Nephron progenitor cell (in vitro differentiated cells): ENCODE results near the gene ELF2.

ENCODE experiments used
- DNase-seq: peaks from one replicate; pipeline ENCODE4 v3.0.0; 2021
- H3K27ac Mint-ChIP-seq: 2 replicates; pipeline ENCODE4 v1.8.0; 2021; ENCODE audit warnings: mild to moderate bottlenecking, moderate library complexity, mixed read lengths
- H3K27me3 Mint-ChIP-seq: 2 replicates; pipeline ENCODE4 v1.8.0; 2021; ENCODE audit warnings: mild to moderate bottlenecking, low read depth, mixed read lengths; ENCODE audit not compliant: poor library complexity
- H3K36me3 Mint-ChIP-seq: 2 replicates; pipeline ENCODE4 v1.8.0; 2021; ENCODE audit warnings: low read depth, mixed read lengths
- H3K4me1 Mint-ChIP-seq: 2 replicates; pipeline ENCODE4 v1.8.0; 2021; ENCODE audit warnings: mixed read lengths
- H3K4me3 Mint-ChIP-seq: 2 replicates; pipeline ENCODE4 v1.8.0; 2021; ENCODE audit warnings: mild to moderate bottlenecking, moderate library complexity, mixed read lengths
- H3K9me3 Mint-ChIP-seq: 2 replicates; pipeline ENCODE4 v1.8.0; 2021; ENCODE audit warnings: mild to moderate bottlenecking, moderate library complexity, mixed read lengths
- CTCF ChIP-seq: fragments of 200-600 bp; sonication (generic); IDR thresholded peaks from 2 replicates; pipeline ENCODE4 v1.5.0; 2021; ENCODE audit warnings: antibody characterized with exemption

ELF2 gene

GRCh38 chr4:139134403-139134802 lies 42.6 kb downstream of the ELF2 start:
- Mint-ChIP-seq H3K4me3 (no peak overlapping the region), H3K27me3 (no peaks in the 10 kb centered on the region), H3K36me3 (peaks cover 19% of the 10 kb centered on the region), H3K9me3 (no peaks in the 10 kb centered on the region), H3K4me1 (no peaks in the 10 kb centered on the region), H3K27ac (no peak overlapping the region)
- no peak for TF ChIP-seq CTCF
- no peak for DNase-seq

GRCh38 chr4:139131209-139131870 lies 45.7 kb downstream of the ELF2 start:
- H3K9me3 Mint-ChIP-seq: no peaks in the 10 kb centered on the region
- DNase-seq: no peak
- peaks cover 3% of the 10 kb centered on the region for H3K27me3 Mint-ChIP-seq
- no peak overlapping the region for H3K27ac Mint-ChIP-seq
- no peak for TF ChIP-seq CTCF
- H3K36me3 Mint-ChIP-seq: peaks cover 16% of the 10 kb centered on the region
- H3K4me1 Mint-ChIP-seq: no peaks in the 10 kb centered on the region
- no peak overlapping the region for H3K4me3 Mint-ChIP-seq

GRCh38 chr4:139129206-139129605 lies 47.8 kb downstream of the ELF2 start:
- H3K4me3 Mint-ChIP-seq: no peak overlapping the region
- no peak overlapping the region for H3K27ac Mint-ChIP-seq
- H3K27me3 Mint-ChIP-seq: peaks cover 3% of the 10 kb centered on the region
- H3K9me3 Mint-ChIP-seq: no peaks in the 10 kb centered on the region
- DNase-seq: no peak
- TF ChIP-seq CTCF: no peak
- peaks cover 9% of the 10 kb centered on the region for H3K36me3 Mint-ChIP-seq
- H3K4me1 Mint-ChIP-seq: no peaks in the 10 kb centered on the region

- H3K27ac Mint-ChIP-seq: no peak overlapping the region
- H3K9me3 Mint-ChIP-seq: no peaks in the 10 kb centered on the region
- peaks cover 21% of the 10 kb centered on the region for H3K36me3 Mint-ChIP-seq
- peaks cover 3% of the 10 kb centered on the region for H3K27me3 Mint-ChIP-seq
- no peak for DNase-seq
- TF ChIP-seq CTCF: no peak
- H3K4me1 Mint-ChIP-seq: no peaks in the 10 kb centered on the region
- no peak overlapping the region for H3K4me3 Mint-ChIP-seq
These were observed 50.1 kb downstream of the ELF2 start for GRCh38 chr4:139126898-139127297.

- TF ChIP-seq CTCF: no peak
- peaks cover 25% of the 10 kb centered on the region for H3K36me3 Mint-ChIP-seq
- no peaks in the 10 kb centered on the region for H3K4me1 Mint-ChIP-seq
- peaks cover 3% of the 10 kb centered on the region for H3K27me3 Mint-ChIP-seq
- H3K27ac Mint-ChIP-seq: no peak overlapping the region
- no peaks in the 10 kb centered on the region for H3K9me3 Mint-ChIP-seq
- DNase-seq: no peak
- no peak overlapping the region for H3K4me3 Mint-ChIP-seq
These were observed 53.1 kb downstream of the ELF2 start for GRCh38 chr4:139123910-139124309.

GRCh38 chr4:139118365-139118764 lies 58.7 kb downstream of the ELF2 start:
- DNase-seq: no peak
- Mint-ChIP-seq H3K4me3 (no peak overlapping the region), H3K36me3 (peaks cover 29% of the 10 kb centered on the region), H3K27ac (no peak overlapping the region), H3K4me1 (no peaks in the 10 kb centered on the region), H3K27me3 (no peaks in the 10 kb centered on the region), H3K9me3 (no peaks in the 10 kb centered on the region)
- TF ChIP-seq CTCF: no peak
